ENCODE results near the gene TRAPPC8.

TRAPPC8 gene

GRCh38 chr18:31877900-31878299, 65.0 kb downstream of the TRAPPC8 start:
- no peak for ATAC-seq

GRCh38 chr18:31876707-31877106, 66.2 kb downstream of the TRAPPC8 start:
- no peak for ATAC-seq
- TF ChIP-seq POU6F1 (CRISPR knock-in tag; IDR thresholded peaks at IDR 0.05; ENCODE audit: borderline replicate concordance, low read depth) (no peak), PATZ1 (CRISPR knock-in tag; IDR thresholded peaks at IDR 0.05; ENCODE audit: borderline replicate concordance) (no peak), ESRRG (CRISPR knock-in tag; IDR thresholded peaks at IDR 0.05) (no peak), RARB (CRISPR knock-in tag; IDR thresholded peaks at IDR 0.05) (no peak), ZNF565 (CRISPR knock-in tag; conservative IDR thresholded peaks at IDR 0.05; ENCODE audit: low read depth) (no peak), ZFP30 (CRISPR knock-in tag; IDR thresholded peaks at IDR 0.05) (no peak), ZNF8 (CRISPR knock-in tag; IDR thresholded peaks at IDR 0.05) (no peak), TSHZ2 (CRISPR knock-in tag; IDR thresholded peaks at IDR 0.05) (no peak), OSR1 (CRISPR knock-in tag; IDR thresholded peaks at IDR 0.05) (no peak), ARNTL (CRISPR knock-in tag; IDR thresholded peaks at IDR 0.05; ENCODE audit: borderline replicate concordance, low read depth) (no peak), ZC3H10 (CRISPR knock-in tag; IDR thresholded peaks at IDR 0.05) (no peak), ISL1 (CRISPR knock-in tag; IDR thresholded peaks at IDR 0.05) (no peak), ZNF70 (CRISPR knock-in tag; IDR thresholded peaks at IDR 0.05) (no peak), CREB5 (CRISPR knock-in tag; IDR thresholded peaks at IDR 0.05; ENCODE audit: low read depth) (no peak), SNAI2 (CRISPR knock-in tag; IDR thresholded peaks at IDR 0.05) (no peak)

More at GRCh38 chr18:31877900-31878299, 65.0 kb downstream of the TRAPPC8 start:
- TF ChIP-seq TSHZ2 (CRISPR knock-in tag; IDR thresholded peaks at IDR 0.05) (no peak), ZNF70 (CRISPR knock-in tag; IDR thresholded peaks at IDR 0.05) (no peak), OSR1 (CRISPR knock-in tag; IDR thresholded peaks at IDR 0.05) (no peak), POU6F1 (CRISPR knock-in tag; IDR thresholded peaks at IDR 0.05; ENCODE audit: borderline replicate concordance, low read depth) (no peak), CSDC2 (CRISPR knock-in tag; IDR thresholded peaks at IDR 0.05) (no peak), ZC3H10 (CRISPR knock-in tag; IDR thresholded peaks at IDR 0.05) (no peak), ESRRG (CRISPR knock-in tag; IDR thresholded peaks at IDR 0.05) (no peak), CREB5 (CRISPR knock-in tag; IDR thresholded peaks at IDR 0.05; ENCODE audit: low read depth) (no peak), PPARA (CRISPR knock-in tag; IDR thresholded peaks at IDR 0.05; ENCODE audit: borderline replicate concordance) (no peak), ISL1 (CRISPR knock-in tag; IDR thresholded peaks at IDR 0.05) (no peak), RARB (CRISPR knock-in tag; IDR thresholded peaks at IDR 0.05) (no peak), TOX (CRISPR knock-in tag; IDR thresholded peaks at IDR 0.05; ENCODE audit: borderline replicate concordance) (no peak), ZFP30 (CRISPR knock-in tag; IDR thresholded peaks at IDR 0.05) (no peak), TCF4 (CRISPR knock-in tag; IDR thresholded peaks at IDR 0.05; ENCODE audit: borderline replicate concordance) (no peak), ZNF8 (CRISPR knock-in tag; IDR thresholded peaks at IDR 0.05) (no peak)
